IPS-20b (cell line): ENCODE results near the gene FILIP1.

ENCODE experiments used
- H3K27ac ChIP-seq: one replicate; pipeline ENCODE4 v1.5.1; 2013; ENCODE audit warnings: low read length
- H3K27me3 ChIP-seq: 2 replicates; pipeline ENCODE4 v1.6.1; 2013; ENCODE audit warnings: mild to moderate bottlenecking, low read length, inconsistent platforms; ENCODE audit not compliant: insufficient read depth
- H3K36me3 ChIP-seq: 2 replicates; pipeline ENCODE4 v1.6.1; 2013; ENCODE audit warnings: low read depth, mild to moderate bottlenecking, inconsistent platforms, low read length, moderate library complexity; ENCODE audit not compliant: insufficient read depth
- H3K4me1 ChIP-seq: 2 replicates; pipeline ENCODE4 v1.6.1; 2013; ENCODE audit warnings: mild to moderate bottlenecking, control low read depth, inconsistent platforms, low read length, moderate library complexity; ENCODE audit not compliant: insufficient read depth
- H3K4me3 ChIP-seq: 2 replicates; pipeline ENCODE4 v1.5.1; 2013; ENCODE audit warnings: mild to moderate bottlenecking, low read length, inconsistent platforms
- H3K9ac ChIP-seq: 2 replicates; pipeline ENCODE4 v1.6.1; 2013; ENCODE audit warnings: low read depth, mild to moderate bottlenecking, inconsistent platforms, low read length, moderate library complexity
- H3K9me3 ChIP-seq: 2 replicates; pipeline ENCODE4 v1.6.1; 2013; ENCODE audit warnings: mild to moderate bottlenecking, low read depth, low read length, inconsistent platforms; ENCODE audit not compliant: insufficient read depth

The FILIP1 gene

GRCh38 chr6:75368864-75369402, 124.7 kb downstream of the FILIP1 start:
- H3K4me3 ChIP-seq: no peak overlapping the region
- no peaks in the 10 kb centered on the region for H3K36me3 ChIP-seq
- H3K9ac ChIP-seq: no peak overlapping the region
- H3K27ac ChIP-seq: no peak overlapping the region
- no peaks in the 10 kb centered on the region for H3K9me3 ChIP-seq
- no peaks in the 10 kb centered on the region for H3K27me3 ChIP-seq
- peaks cover 8% of the 10 kb centered on the region for H3K4me1 ChIP-seq

- no peaks in the 10 kb centered on the region for H3K27me3 ChIP-seq
- H3K27ac ChIP-seq: no peak overlapping the region
- H3K9ac ChIP-seq: no peak overlapping the region
- H3K4me1 ChIP-seq: peaks cover 8% of the 10 kb centered on the region
- H3K36me3 ChIP-seq: no peaks in the 10 kb centered on the region
- no peaks in the 10 kb centered on the region for H3K9me3 ChIP-seq
- no peak overlapping the region for H3K4me3 ChIP-seq
Measured at GRCh38 chr6:75368151-75368779, 125.3 kb downstream of the FILIP1 start.

- Histone ChIP-seq H3K27me3 (no peaks in the 10 kb centered on the region), H3K4me3 (no peak overlapping the region), H3K27ac (no peak overlapping the region), H3K36me3 (no peaks in the 10 kb centered on the region), H3K9ac (no peak overlapping the region), H3K4me1 (peaks cover 4% of the 10 kb centered on the region; the same call in 1 of the 2 replicates), H3K9me3 (no peaks in the 10 kb centered on the region)
Measured at GRCh38 chr6:75363304-75363703, 130.3 kb downstream of the FILIP1 start.

- no peak overlapping the region for H3K4me3 ChIP-seq
- H3K4me1 ChIP-seq: peaks cover 4% of the 10 kb centered on the region; the same call in 1 of the 2 replicates
- H3K9me3 ChIP-seq: no peaks in the 10 kb centered on the region
- H3K27ac ChIP-seq: no peak overlapping the region
- H3K9ac ChIP-seq: no peak overlapping the region
- H3K36me3 ChIP-seq: no peaks in the 10 kb centered on the region
- no peaks in the 10 kb centered on the region; the same call in 1 of the 2 replicates for H3K27me3 ChIP-seq
Measured at GRCh38 chr6:75353644-75354043, 140.0 kb downstream of the FILIP1 start.

GRCh38 chr6:75351570-75351969, 142.0 kb downstream of the FILIP1 start:
- Histone ChIP-seq H3K36me3 (no peaks in the 10 kb centered on the region), H3K9ac (no peak overlapping the region), H3K4me3 (no peak overlapping the region), H3K9me3 (no peaks in the 10 kb centered on the region), H3K4me1 (peaks cover 7% of the 10 kb centered on the region; the same call in 1 of the 2 replicates), H3K27me3 (no peaks in the 10 kb centered on the region; the same call in 1 of the 2 replicates), H3K27ac (no peak overlapping the region)

GRCh38 chr6:75350808-75351207, 142.8 kb downstream of the FILIP1 start:
- H3K27ac ChIP-seq: no peak overlapping the region
- H3K9ac ChIP-seq: no peak overlapping the region
- H3K27me3 ChIP-seq: no peaks in the 10 kb centered on the region; the same call in 1 of the 2 replicates
- H3K4me3 ChIP-seq: no peak overlapping the region
- H3K9me3 ChIP-seq: no peaks in the 10 kb centered on the region
- no peaks in the 10 kb centered on the region for H3K36me3 ChIP-seq
- H3K4me1 ChIP-seq: peaks cover 7% of the 10 kb centered on the region; the same call in 1 of the 2 replicates

- Histone ChIP-seq H3K27me3 (no peaks in the 10 kb centered on the region; the same call in 1 of the 2 replicates), H3K27ac (no peak overlapping the region), H3K9ac (peak overlapping the region; percentile 91), H3K4me1 (peaks cover 10% of the 10 kb centered on the region; the same call in 1 of the 2 replicates), H3K9me3 (no peaks in the 10 kb centered on the region), H3K4me3 (peak overlapping the region; percentile 82), H3K36me3 (no peaks in the 10 kb centered on the region)
Measured at GRCh38 chr6:75350156-75350555, 143.4 kb downstream of the FILIP1 start.

- H3K4me1 ChIP-seq: peaks cover 10% of the 10 kb centered on the region; the same call in 1 of the 2 replicates
- peak overlapping the region; percentile 91 for H3K9ac ChIP-seq
- H3K4me3 ChIP-seq: peak overlapping the region; percentile 82
- no peaks in the 10 kb centered on the region; the same call in 1 of the 2 replicates for H3K27me3 ChIP-seq
- no peaks in the 10 kb centered on the region for H3K9me3 ChIP-seq
- H3K27ac ChIP-seq: no peak overlapping the region
- H3K36me3 ChIP-seq: no peaks in the 10 kb centered on the region
Measured at GRCh38 chr6:75349262-75349984, 144.2 kb downstream of the FILIP1 start.

- Histone ChIP-seq H3K9me3 (no peaks in the 10 kb centered on the region), H3K27me3 (no peaks in the 10 kb centered on the region; the same call in 1 of the 2 replicates), H3K27ac (no peak overlapping the region), H3K4me3 (peak overlapping the region; percentile 82; the same call in 1 of the 2 replicates), H3K9ac (peak overlapping the region; percentile 91; the same call in 1 of the 2 replicates), H3K36me3 (no peaks in the 10 kb centered on the region), H3K4me1 (peaks cover 10% of the 10 kb centered on the region; the same call in 1 of the 2 replicates)
Measured at GRCh38 chr6:75348882-75349261, 144.7 kb downstream of the FILIP1 start.

GRCh38 chr6:75347898-75348610, 145.5 kb downstream of the FILIP1 start:
- peaks cover 10% of the 10 kb centered on the region; the same call in 1 of the 2 replicates for H3K4me1 ChIP-seq
- no peak overlapping the region for H3K27ac ChIP-seq
- no peak overlapping the region for H3K4me3 ChIP-seq
- no peak overlapping the region; the same call in 1 of the 2 replicates for H3K9ac ChIP-seq
- no peaks in the 10 kb centered on the region; the same call in 1 of the 2 replicates for H3K27me3 ChIP-seq
- H3K36me3 ChIP-seq: no peaks in the 10 kb centered on the region
- no peaks in the 10 kb centered on the region for H3K9me3 ChIP-seq

GRCh38 chr6:75345413-75345812, 148.2 kb downstream of the FILIP1 start:
- Histone ChIP-seq H3K4me1 (peaks cover 10% of the 10 kb centered on the region; the same call in 1 of the 2 replicates), H3K36me3 (no peaks in the 10 kb centered on the region), H3K9me3 (no peaks in the 10 kb centered on the region), H3K4me3 (no peak overlapping the region), H3K27ac (no peak overlapping the region), H3K9ac (no peak overlapping the region), H3K27me3 (no peaks in the 10 kb centered on the region; the same call in 1 of the 2 replicates)
